ENCODE results near the gene SP5.
"Not testable (repeated sequence)": the region's sequence is repeated elsewhere in the genome, so short reads cannot be mapped to it uniquely, and the experiment has no call there.

The SP5 gene

GRCh38 chr2:170740660-170741059 lies 25.5 kb downstream of the SP5 start:
- no peak for DNase-seq

GRCh38 chr2:170742000-170742399 lies 26.9 kb downstream of the SP5 start:
- no peak for DNase-seq

- DNase-seq = no peak
Observed at GRCh38 chr2:170742896-170743529, 27.9 kb downstream of the SP5 start.

DNA sequence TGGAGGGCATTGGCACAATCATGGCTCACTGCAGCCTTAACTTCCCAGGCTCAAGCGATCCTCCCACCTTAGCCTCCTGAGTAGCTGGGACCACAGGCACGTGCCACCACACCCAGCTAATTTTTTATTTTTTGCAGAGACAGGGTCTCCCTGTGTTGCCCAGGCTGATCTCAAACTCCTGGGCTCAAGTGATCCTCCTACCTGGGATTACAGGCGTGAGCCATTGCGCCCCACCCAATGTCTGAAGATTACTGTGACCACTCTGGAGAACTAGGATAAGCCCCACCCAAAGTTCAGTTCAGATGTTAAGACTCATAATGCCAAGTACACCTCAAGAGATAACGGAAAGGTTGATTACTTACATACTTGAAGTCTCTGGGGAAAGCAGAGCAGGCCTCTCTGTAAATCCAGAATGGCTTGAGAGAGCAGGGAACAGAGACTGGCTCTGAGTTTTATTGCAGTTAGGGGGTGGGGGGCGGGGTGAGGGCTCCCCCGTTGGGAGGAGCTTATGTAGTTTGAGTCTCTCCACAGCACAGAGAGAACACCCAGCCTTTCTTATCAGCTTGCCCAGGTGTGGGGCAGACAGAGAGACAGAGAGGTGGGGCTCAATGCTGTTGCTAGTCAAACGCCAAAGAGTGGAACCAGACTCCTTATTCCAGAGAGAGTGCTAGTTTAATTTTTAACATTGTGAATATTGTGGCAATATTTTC lies 28.5 kb downstream of the SP5 start:
- no peak for DNase-seq

- DNase-seq = no peak
Observed at GRCh38 chr2:170744248-170745002, 29.3 kb downstream of the SP5 start.

DNA sequence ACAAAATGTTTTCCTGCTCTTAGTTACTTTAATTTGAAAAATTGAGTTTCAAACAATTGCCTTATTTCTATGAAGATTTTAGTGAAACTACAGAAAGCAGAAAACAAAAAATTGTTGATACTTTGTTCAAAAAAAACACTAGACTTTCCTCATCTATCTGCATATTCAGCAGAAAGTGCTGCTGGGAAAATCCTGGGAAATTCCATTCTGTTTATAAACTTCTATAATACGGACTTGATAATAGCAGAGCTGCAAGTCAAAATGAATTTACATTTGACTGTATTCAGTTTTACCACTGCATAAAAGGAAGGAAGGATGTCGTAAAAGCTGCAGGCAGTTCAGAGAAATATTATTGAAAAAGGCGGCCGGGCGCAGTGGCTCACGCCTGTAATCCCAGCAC lies 30.2 kb downstream of the SP5 start:
- DNase-seq = no peak

DNA sequence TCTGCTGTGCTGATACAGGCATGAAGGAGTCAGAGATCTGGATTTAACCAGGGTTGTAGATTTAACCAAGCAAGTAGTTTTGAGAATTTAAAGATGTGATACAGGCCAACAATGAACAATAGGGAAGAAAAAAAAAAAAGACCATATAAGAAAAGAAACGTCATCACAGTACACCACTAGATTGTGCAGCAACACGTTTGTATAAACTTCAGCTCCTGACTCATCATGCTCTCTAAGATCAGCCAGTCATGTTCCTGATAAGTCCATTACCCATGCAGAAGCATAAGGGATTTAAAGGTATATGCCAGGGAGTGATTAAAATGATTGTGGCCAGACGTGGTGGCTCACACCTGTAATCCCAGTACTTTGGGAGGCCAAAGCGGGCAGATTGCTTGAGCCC lies 32.8 kb downstream of the SP5 start:
- no peak for DNase-seq

- not testable (repeated sequence) for DNase-seq
Observed at GRCh38 chr2:170751555-170751954, 36.4 kb downstream of the SP5 start.

DNA sequence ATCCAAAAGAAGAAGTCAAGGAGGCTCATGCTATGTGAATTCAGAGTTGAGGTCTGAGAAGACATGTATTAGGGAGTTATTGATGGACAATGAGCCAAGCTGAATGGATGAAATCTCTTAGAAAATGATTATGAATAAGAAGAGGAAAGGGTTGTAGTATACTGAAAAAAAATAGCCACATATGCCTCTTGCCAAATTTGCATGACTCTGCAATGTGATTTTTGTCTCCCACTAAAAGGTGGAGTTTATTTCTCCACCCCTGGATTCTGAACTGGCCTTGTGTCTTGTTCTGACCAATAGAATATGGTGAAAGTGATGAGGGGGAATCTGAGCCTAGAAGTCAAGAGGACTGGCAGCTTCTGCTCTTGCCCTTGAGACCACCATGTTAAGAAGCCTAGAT lies 46.4 kb downstream of the SP5 start:
- DNase-seq = no peak

GRCh38 chr2:170762760-170763159 lies 47.6 kb downstream of the SP5 start:
- DNase-seq = no peak

GRCh38 chr2:170763232-170763631 lies 48.1 kb downstream of the SP5 start:
- no peak for DNase-seq

GRCh38 chr2:170764880-170765261 lies 49.7 kb downstream of the SP5 start:
- no peak for DNase-seq

- no peak for DNase-seq
Observed at GRCh38 chr2:170766693-170767092, 51.6 kb downstream of the SP5 start.

Measured in NCI-H146 (cell line).